ENCODE measurements around the gene CATSPERE. TPM values are rescaled to one million over a fixed set of nuclear protein-coding genes. Genes with fewer than 3 reads are reported as not detected.

CATSPERE gene
- total and polyA plus RNA-seq, 9 of the 15 experiments (the other 6 are each of a cell fraction or from before 2014, with no cell fraction given), result 0.06 to 0.16 (median 0.09) TPM; not detected in 3

- TF ChIP-seq CXXC5 (CRISPR knock-in tag; IDR thresholded peaks at IDR 0.05) (peak; percentile 50; the same call in 1 of the 2 replicates), ATF6 (CRISPR knock-in tag; IDR thresholded peaks at IDR 0.05) (no peak), MEF2A (IDR thresholded peaks at IDR 0.05; ENCODE audit: control insufficient read depth, low read depth, low read length) (peak; percentile 28; the same call in 1 of the 2 replicates), RBM25 (IDR thresholded peaks at IDR 0.05; ENCODE audit: low read depth, low read length, severe bottlenecking) (no peak), ARID1B (IDR thresholded peaks at IDR 0.05) (peak; percentile 26; the same call in 1 of the 2 replicates), LCOR (CRISPR knock-in tag; IDR thresholded peaks at IDR 0.05) (peak; percentile 42; the same call in 1 of the 2 replicates), MCM3 (IDR thresholded peaks at IDR 0.05) (no peak), RCOR1 (IDR thresholded peaks at IDR 0.05; ENCODE audit: borderline replicate concordance in 1 of 2, low read depth in 2 of 2, low read length in 2 of 2) (peak in 1 of 2 experiments; percentile 21; a peak in 1 of 4 replicates), ZNF280A (IDR thresholded peaks at IDR 0.05; ENCODE audit: low read depth, partially characterized antibody) (no peak), C11orf30 (IDR thresholded peaks at IDR 0.05; ENCODE audit: low read depth) (no peak), ZC3H4 (CRISPR knock-in tag; IDR thresholded peaks at IDR 0.05; ENCODE audit: borderline replicate concordance) (no peak), MEIS2 (IDR thresholded peaks at IDR 0.05; ENCODE audit: partially characterized antibody) (peak; percentile 83), ZNF12 (CRISPR knock-in tag; IDR thresholded peaks at IDR 0.05) (no peak), BACH1 (tag; IDR thresholded peaks at IDR 0.05) (no peak), ZBTB17 (CRISPR knock-in tag; IDR thresholded peaks at IDR 0.05) (peak; percentile 86; the same call in 1 of the 2 replicates), HMBOX1 (IDR thresholded peaks at IDR 0.05) (0 out of 2 replicates have a peak, but pooled peaks have one; percentile 60), COPS2 (conservative IDR thresholded peaks at IDR 0.05) (no peak), E2F4 (CRISPR knock-in tag; IDR thresholded peaks at IDR 0.05; ENCODE audit: low read depth) (no peak), TEAD4 (IDR thresholded peaks at IDR 0.05; ENCODE audit: low read length) (peak; percentile 27; the same call in 1 of the 2 replicates), TEAD4 (CRISPR knock-in tag; IDR thresholded peaks at IDR 0.05; ENCODE audit: borderline replicate concordance) (no peak), SMAD3 (CRISPR knock-in tag; conservative IDR thresholded peaks at IDR 0.05) (peak; percentile 52; the same call in 1 of the 2 replicates), TOE1 (IDR thresholded peaks at IDR 0.05; ENCODE audit: borderline replicate concordance) (no peak), TOE1 (CRISPR knock-in tag; IDR thresholded peaks at IDR 0.05; ENCODE audit: borderline replicate concordance, low read depth) (no peak)
Observed at GRCh38 chr1:244665771-244666217, 204.7 kb downstream of the CATSPERE start (continued).
